H9 (cell line): ENCODE results near the gene RALGPS2. TPM values are rescaled to one million over a fixed set of nuclear protein-coding genes. Genes with fewer than 3 reads are reported as not detected.

Experiments used
- DNase-seq: peaks from one replicate; pipeline ENCODE4 v3.0.0-alpha.2; 2017
- H2AFZ ChIP-seq: one replicate; pipeline ENCODE4 v1.6.1; 2013; ENCODE audit warnings: mild to moderate bottlenecking, low read length, control low read depth, moderate library complexity
- H2AK5ac ChIP-seq: 2 replicates; pipeline ENCODE4 v1.6.1; 2013; ENCODE audit warnings: low read length, control low read depth, mixed read lengths; ENCODE audit not compliant: insufficient read length
- H2BK120ac ChIP-seq: one replicate; pipeline ENCODE4 v1.6.1; 2013; ENCODE audit warnings: low read depth, mild to moderate bottlenecking, low read length, control low read depth, inconsistent platforms; ENCODE audit not compliant: poor library complexity, severe bottlenecking
- H2BK12ac ChIP-seq: 2 replicates; pipeline ENCODE4 v1.6.1; 2013; ENCODE audit warnings: low read length, control low read depth, mixed read lengths, low read depth; ENCODE audit not compliant: insufficient read length
- H2BK15ac ChIP-seq: 2 replicates; pipeline ENCODE4 v1.6.1; 2013; ENCODE audit warnings: low read depth, low read length, control low read depth
- H2BK20ac ChIP-seq: one replicate; pipeline ENCODE4 v1.6.1; 2013; ENCODE audit warnings: low read depth, mild to moderate bottlenecking, low read length, control low read depth, inconsistent platforms; ENCODE audit not compliant: poor library complexity, severe bottlenecking
- H2BK5ac ChIP-seq: 2 replicates; pipeline ENCODE4 v1.6.1; 2013; ENCODE audit warnings: low read length, control low read depth, mixed read lengths; ENCODE audit not compliant: insufficient read length
- H3K14ac ChIP-seq: 2 replicates; pipeline ENCODE4 v1.6.1; 2013; ENCODE audit warnings: low read length, control low read depth; ENCODE audit not compliant: insufficient read depth
- H3K18ac ChIP-seq: 2 replicates; pipeline ENCODE4 v1.6.1; 2013; ENCODE audit warnings: low read depth, mild to moderate bottlenecking, mixed read lengths, low read length, control low read depth; ENCODE audit not compliant: insufficient read length
- H3K23ac ChIP-seq: 2 replicates; pipeline ENCODE4 v1.6.1; 2013; ENCODE audit warnings: low read length, control low read depth, mixed read lengths, low read depth; ENCODE audit not compliant: insufficient read length
- H3K23me2 ChIP-seq: 2 replicates; pipeline ENCODE4 v1.6.1; 2013; ENCODE audit warnings: low read depth, mild to moderate bottlenecking, mixed read lengths, low read length, control low read depth; ENCODE audit not compliant: insufficient read length, poor library complexity, severe bottlenecking
- H3K27ac ChIP-seq: 2 replicates; pipeline ENCODE4 v1.5.1; 2013; ENCODE audit warnings: low read length, control low read depth, mixed read lengths, low read depth; ENCODE audit not compliant: insufficient read length
- H3K27me3 ChIP-seq: 2 replicates; pipeline ENCODE4 v1.6.1; 2013; ENCODE audit warnings: low read length, control low read depth, inconsistent platforms; ENCODE audit not compliant: insufficient read depth
- H3K4ac ChIP-seq: 2 replicates; pipeline ENCODE4 v1.6.1; 2013; ENCODE audit warnings: low read depth, mild to moderate bottlenecking, control low read depth, inconsistent platforms, low read length, moderate library complexity
- H3K4me1 ChIP-seq: 2 replicates; pipeline ENCODE4 v1.6.1; 2013; ENCODE audit warnings: low read length, control low read depth, inconsistent platforms; ENCODE audit not compliant: insufficient read depth
- H3K4me2 ChIP-seq: 2 replicates; pipeline ENCODE4 v1.6.1; 2013; ENCODE audit warnings: low read length, control low read depth, mixed read lengths; ENCODE audit not compliant: insufficient read length, insufficient read depth
- H3K56ac ChIP-seq: 2 replicates; pipeline ENCODE4 v1.6.1; 2013; ENCODE audit warnings: low read depth, mild to moderate bottlenecking, mixed read lengths, low read length, control low read depth; ENCODE audit not compliant: insufficient read length
- H3K79me1 ChIP-seq: 2 replicates; pipeline ENCODE4 v1.6.1; 2013; ENCODE audit warnings: low read depth, mild to moderate bottlenecking, moderate library complexity, low read length, control low read depth, inconsistent platforms; ENCODE audit not compliant: insufficient read depth, poor library complexity, severe bottlenecking
- H3K79me2 ChIP-seq: 2 replicates; pipeline ENCODE4 v1.6.1; 2013; ENCODE audit warnings: low read length, control low read depth, inconsistent platforms; ENCODE audit not compliant: insufficient read depth
- H3K9ac ChIP-seq: 2 replicates; pipeline ENCODE4 v1.6.1; 2013; ENCODE audit warnings: low read length, control low read depth, mixed read lengths; ENCODE audit not compliant: insufficient read length; ENCODE audit errors: extremely low read depth
- H3K9me3 ChIP-seq: one replicate; pipeline ENCODE4 v1.6.1; 2013; ENCODE audit warnings: low read depth, low read length, inconsistent platforms; ENCODE audit not compliant: control insufficient read depth
- H3T11ph ChIP-seq: one replicate; pipeline ENCODE4 v1.6.1; 2013; ENCODE audit warnings: mild to moderate bottlenecking, low read length, control low read depth, inconsistent platforms
- H4K20me1 ChIP-seq: one replicate; pipeline ENCODE4 v1.6.1; 2013; ENCODE audit not compliant: control insufficient read depth, insufficient read length, insufficient read depth
- H4K5ac ChIP-seq: 2 replicates; pipeline ENCODE4 v1.6.1; 2013; ENCODE audit warnings: low read depth, mild to moderate bottlenecking, mixed read lengths, low read length, control low read depth; ENCODE audit not compliant: insufficient read length
- H4K8ac ChIP-seq: replicated peaks from 2 replicates; pipeline ENCODE4 v1.6.1; 2013; ENCODE audit warnings: low read length, control low read depth, mixed read lengths, low read depth; ENCODE audit not compliant: insufficient read length
- H4K91ac ChIP-seq: 2 replicates; pipeline ENCODE4 v1.6.1; 2013; ENCODE audit warnings: low read depth, mild to moderate bottlenecking, moderate library complexity, mixed read lengths, low read length, control low read depth; ENCODE audit not compliant: insufficient read length
- H3K27ac Mint-ChIP-seq, 3 experiments: 2 replicates in 2 of 3; 3 replicates in 1 of 3; pipeline ENCODE4 v1.8.0; 2020 to 2021; ENCODE audit warnings: mixed read lengths in 3 of 3, mild to moderate bottlenecking in 1 of 3, moderate library complexity in 1 of 3
- H3K27me3 Mint-ChIP-seq: 2 replicates; pipeline ENCODE4 v1.8.0; 2021; ENCODE audit warnings: low read depth, mild to moderate bottlenecking, moderate library complexity, mixed read lengths
- H3K36me3 Mint-ChIP-seq, 3 experiments: 2 replicates in 2 of 3; 3 replicates in 1 of 3; pipeline ENCODE4 v1.8.0; 2020 to 2021; ENCODE audit warnings: low read depth in 3 of 3, mixed read lengths in 3 of 3; ENCODE audit not compliant: insufficient read depth in 1 of 3
- H3K4me1 Mint-ChIP-seq, 2 experiments: 2 replicates each; pipeline ENCODE4 v1.8.0; 2020; ENCODE audit warnings: mixed read lengths in 2 of 2
- H3K4me3 Mint-ChIP-seq, 2 experiments: 2 replicates in 1 of 2; 3 replicates in 1 of 2; pipeline ENCODE4 v1.8.0; 2020 to 2021; ENCODE audit warnings: mild to moderate bottlenecking in 2 of 2, mixed read lengths in 2 of 2, moderate library complexity in 1 of 2
- H3K9me3 Mint-ChIP-seq, 2 experiments: 2 replicates in 1 of 2; 3 replicates in 1 of 2; pipeline ENCODE4 v1.8.0; 2020; ENCODE audit warnings: mild to moderate bottlenecking in 2 of 2, mixed read lengths in 2 of 2, moderate library complexity in 1 of 2
- CTCF ChIP-seq: fragments of 200-600 bp; sonication (generic); conservative IDR thresholded peaks from 3 replicates; pipeline ENCODE4 v1.8.0; 2021; ENCODE audit warnings: antibody characterized with exemption, mild to moderate bottlenecking
- WGBS: extraction: QIAGEN DNeasy Blood & Tissue Kit; methylation state at CpG from one replicate; pipeline ENCODE4 v1.1.7; 2013; ENCODE audit warnings: missing lambda C conversion rate, low lambda C conversion rate, mixed read lengths; ENCODE audit not compliant: insufficient read length; ENCODE audit errors: extremely low coverage; 5-methylcytosine and 5-hydroxymethylcytosine counted together
- total RNA-seq: library from RNA; stranded (reverse); gene quantifications from 2 replicates; pipeline ENCODE4 v1.2.1, GENCODE V29; 2021

RALGPS2 gene
- total RNA-seq, 1 experiment from 2014 or later, result 32.6 TPM

DNA sequence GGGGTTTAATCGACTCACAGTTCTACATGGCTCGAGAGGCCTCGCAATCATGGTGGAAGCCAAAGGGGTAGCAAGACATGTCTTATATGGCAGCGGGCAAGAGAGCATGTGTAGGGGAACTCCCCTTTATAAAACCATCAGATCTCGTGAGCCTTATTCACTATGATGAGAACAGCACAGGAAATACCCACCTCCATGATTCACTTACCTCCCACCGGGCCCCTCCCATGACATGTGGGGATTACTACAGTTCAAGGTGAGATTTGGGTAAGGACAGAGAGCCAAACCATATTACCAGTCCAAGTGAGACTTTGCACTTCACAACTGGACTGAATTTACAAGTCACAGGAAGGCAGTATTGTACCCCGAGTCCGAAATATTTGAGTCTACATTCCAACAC lies 219.7 kb downstream of the RALGPS2 start:
- no peak overlapping the region for H3K56ac ChIP-seq
- no peak overlapping the region for H3T11ph ChIP-seq
- no peak overlapping the region for H4K5ac ChIP-seq
- H4K20me1 ChIP-seq, result no peaks in the 10 kb centered on the region
- no peak overlapping the region for H2BK15ac ChIP-seq
- Mint-ChIP-seq H3K4me3 (no peak overlapping the region), H3K4me1 (peaks cover 24 to 25% of the 10 kb centered on the region in 2 experiments), H3K36me3 (no peaks in the 10 kb centered on the region), H3K27me3 (peaks cover 5% of the 10 kb centered on the region; the same call in 1 of the 2 replicates), H3K9me3 (no peaks in the 10 kb centered on the region; a peak in 1 of 5 replicates), H3K27ac (no peak overlapping the region)
- H3K27ac ChIP-seq, result no peak overlapping the region
- H3K4me2 ChIP-seq, result no peak overlapping the region
- H3K79me1 ChIP-seq, result no peaks in the 10 kb centered on the region
- no peak overlapping the region for H2BK120ac ChIP-seq
- WGBS, result no CpG with 5 or more reads among the region's 8 CpGs
- no peak overlapping the region for H3K18ac ChIP-seq
- H3K9me3 ChIP-seq, result no peaks in the 10 kb centered on the region
- H4K8ac ChIP-seq, result no peak overlapping the region
- no peaks in the 10 kb centered on the region for H3K79me2 ChIP-seq
- H2AK5ac ChIP-seq, result no peak overlapping the region
- H3K4ac ChIP-seq, result no peak overlapping the region
- H3K23me2 ChIP-seq, result no peaks in the 10 kb centered on the region
- no peak overlapping the region for H2BK5ac ChIP-seq
- no peaks in the 10 kb centered on the region; the same call in 1 of the 2 replicates for H3K4me1 ChIP-seq
- no peak for DNase-seq
- H3K14ac ChIP-seq, result no peak overlapping the region
- no peak overlapping the region for H2BK12ac ChIP-seq
- H3K23ac ChIP-seq, result no peak overlapping the region
- H2BK20ac ChIP-seq, result no peak overlapping the region
- no peak overlapping the region for H3K9ac ChIP-seq
- no peak for TF ChIP-seq CTCF
- no peak overlapping the region for H4K91ac ChIP-seq
- H3K27me3 ChIP-seq, result no peaks in the 10 kb centered on the region
- no peak overlapping the region for H2AFZ ChIP-seq
